ENCODE data around the gene MYOD1. TPM values are rescaled to one million over a fixed set of nuclear protein-coding genes. Genes with fewer than 3 reads are reported as not detected.

The MYOD1 gene
- total RNA-seq, 2 donors from 2014 or later, result 0.28 TPM; not detected in 1

- intact Hi-C loops (cut with DNase I), result no loop called here
- Histone ChIP-seq H3K4me1 (replicated peaks) (peaks cover 3% of the 10 kb centered on the region), H3K36me3 (no peaks in the 10 kb centered on the region), H3K27ac (no peak overlapping the region), H3K4me3 (no peak overlapping the region), H3K27me3 (replicated peaks; ENCODE audit: insufficient read depth) (peaks cover 44% of the 10 kb centered on the region), H3K9me3 (no peaks in the 10 kb centered on the region)
- DNase-seq (ENCODE audit: low spot score), result no peak
- no peak for TF ChIP-seq POLR2A (IDR thresholded peaks at IDR 0.05)
- TF ChIP-seq, protein P1, sequence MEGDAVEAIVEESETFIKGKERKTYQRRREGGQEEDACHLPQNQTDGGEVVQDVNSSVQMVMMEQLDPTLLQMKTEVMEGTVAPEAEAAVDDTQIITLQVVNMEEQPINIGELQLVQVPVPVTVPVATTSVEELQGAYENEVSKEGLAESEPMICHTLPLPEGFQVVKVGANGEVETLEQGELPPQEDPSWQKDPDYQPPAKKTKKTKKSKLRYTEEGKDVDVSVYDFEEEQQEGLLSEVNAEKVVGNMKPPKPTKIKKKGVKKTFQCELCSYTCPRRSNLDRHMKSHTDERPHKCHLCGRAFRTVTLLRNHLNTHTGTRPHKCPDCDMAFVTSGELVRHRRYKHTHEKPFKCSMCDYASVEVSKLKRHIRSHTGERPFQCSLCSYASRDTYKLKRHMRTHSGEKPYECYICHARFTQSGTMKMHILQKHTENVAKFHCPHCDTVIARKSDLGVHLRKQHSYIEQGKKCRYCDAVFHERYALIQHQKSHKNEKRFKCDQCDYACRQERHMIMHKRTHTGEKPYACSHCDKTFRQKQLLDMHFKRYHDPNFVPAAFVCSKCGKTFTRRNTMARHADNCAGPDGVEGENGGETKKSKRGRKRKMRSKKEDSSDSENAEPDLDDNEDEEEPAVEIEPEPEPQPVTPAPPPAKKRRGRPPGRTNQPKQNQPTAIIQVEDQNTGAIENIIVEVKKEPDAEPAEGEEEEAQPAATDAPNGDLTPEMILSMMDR (IDR thresholded peaks at IDR 0.05), result no peak
- no peak for TF ChIP-seq POLR2AphosphoS5 (IDR thresholded peaks at IDR 0.05)
- 7% methylated on average over 16 of the region's 16 CpGs for WGBS
These were observed 835 bp upstream of the MYOD1 start for GRCh38 chr11:17718510-17718962.

DNA sequence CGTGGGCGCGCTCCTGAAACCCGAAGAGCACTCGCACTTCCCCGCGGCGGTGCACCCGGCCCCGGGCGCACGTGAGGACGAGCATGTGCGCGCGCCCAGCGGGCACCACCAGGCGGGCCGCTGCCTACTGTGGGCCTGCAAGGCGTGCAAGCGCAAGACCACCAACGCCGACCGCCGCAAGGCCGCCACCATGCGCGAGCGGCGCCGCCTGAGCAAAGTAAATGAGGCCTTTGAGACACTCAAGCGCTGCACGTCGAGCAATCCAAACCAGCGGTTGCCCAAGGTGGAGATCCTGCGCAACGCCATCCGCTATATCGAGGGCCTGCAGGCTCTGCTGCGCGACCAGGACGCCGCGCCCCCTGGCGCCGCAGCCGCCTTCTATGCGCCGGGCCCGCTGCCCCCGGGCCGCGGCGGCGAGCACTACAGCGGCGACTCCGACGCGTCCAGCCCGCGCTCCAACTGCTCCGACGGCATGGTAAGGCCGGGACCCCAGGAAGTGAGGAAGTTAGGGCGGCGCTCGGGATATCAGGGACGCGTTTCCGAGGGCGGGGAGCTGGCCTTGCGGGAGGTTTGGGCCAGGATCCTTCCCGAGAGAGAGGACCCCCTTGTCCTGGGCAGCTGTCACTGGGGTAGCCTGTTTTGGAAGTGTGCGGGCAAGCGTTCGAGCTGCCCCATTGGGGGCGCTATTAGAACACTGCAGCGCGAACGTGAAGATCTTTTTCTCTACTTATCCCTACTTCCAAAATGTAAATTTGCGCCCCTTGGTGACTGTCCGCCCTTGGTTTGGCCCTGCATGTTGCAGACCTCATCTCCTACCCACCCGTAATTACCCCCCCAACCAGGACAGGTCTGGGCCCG is 796 bp downstream of the MYOD1 start:
- no peak for DNase-seq (ENCODE audit: low spot score)
- no peaks in the 10 kb centered on the region for H3K36me3 ChIP-seq
- TF ChIP-seq, protein P1 (IDR thresholded peaks at IDR 0.05), result peak in 1 of 4 experiments; percentile 9
- no peak for TF ChIP-seq POLR2A (IDR thresholded peaks at IDR 0.05)
- peaks cover 38% of the 10 kb centered on the region for H3K27me3 ChIP-seq (replicated peaks; ENCODE audit: insufficient read depth)
- no peak overlapping the region for H3K27ac ChIP-seq
- 4% methylated on average over 70 of the region's 85 CpGs for WGBS
- no peaks in the 10 kb centered on the region for H3K9me3 ChIP-seq
- H3K4me1 ChIP-seq (replicated peaks), result peaks cover 3% of the 10 kb centered on the region
- H3K4me3 ChIP-seq, result no peak overlapping the region
- intact Hi-C loops (cut with DNase I), result loop anchor here (10.0 kb wide), 1 partner anchor 125 kb away; no protein-coding TSS in a partner anchor

- TF ChIP-seq, protein P1 (IDR thresholded peaks at IDR 0.05), result no peak
- TF ChIP-seq POLR2AphosphoS5 (IDR thresholded peaks at IDR 0.05) (no peak), POLR2A (IDR thresholded peaks at IDR 0.05) (no peak)
- no peak for DNase-seq (ENCODE audit: low spot score)
- WGBS, result 4% methylated on average over 24 of the region's 24 CpGs
- Histone ChIP-seq H3K4me1 (replicated peaks) (peaks cover 3% of the 10 kb centered on the region), H3K27ac (no peak overlapping the region), H3K9me3 (no peaks in the 10 kb centered on the region), H3K4me3 (no peak overlapping the region), H3K27me3 (replicated peaks; ENCODE audit: insufficient read depth) (peaks cover 38% of the 10 kb centered on the region), H3K36me3 (no peaks in the 10 kb centered on the region)
- intact Hi-C loops (cut with DNase I), result loop anchor here (10.0 kb wide), 1 partner anchor 126 kb away; no protein-coding TSS in a partner anchor
These were observed 1.4 kb downstream of the MYOD1 start for GRCh38 chr11:17720796-17721171.

- WGBS, result 8% methylated on average over 41 of the region's 56 CpGs
- Histone ChIP-seq H3K27me3 (replicated peaks; ENCODE audit: insufficient read depth) (peaks cover 38% of the 10 kb centered on the region), H3K27ac (no peak overlapping the region), H3K4me1 (replicated peaks) (peaks cover 3% of the 10 kb centered on the region), H3K9me3 (no peaks in the 10 kb centered on the region), H3K36me3 (no peaks in the 10 kb centered on the region), H3K4me3 (no peak overlapping the region)
- DNase-seq (ENCODE audit: low spot score), result no peak
- TF ChIP-seq, protein P1 (IDR thresholded peaks at IDR 0.05), result no peak
- TF ChIP-seq POLR2A (IDR thresholded peaks at IDR 0.05) (no peak), POLR2AphosphoS5 (IDR thresholded peaks at IDR 0.05) (no peak)
- intact Hi-C loops (cut with DNase I), result loop anchor here (10.0 kb wide), 1 partner anchor 127 kb away; no protein-coding TSS in a partner anchor
These were observed 2.0 kb downstream of the MYOD1 start for GRCh38 chr11:17721242-17721999.
